Panc1 (cell line): ENCODE measurements around the gene NAXE.

Source experiments
- POLR2AphosphoS5 ChIP-seq: IDR thresholded peaks from 2 replicates; pipeline ENCODE4 v1.6.1; 2012; ENCODE audit warnings: mild to moderate bottlenecking, low read depth, low read length, moderate library complexity
- TCF7L2 ChIP-seq: IDR thresholded peaks from 2 replicates; pipeline ENCODE4 v1.6.1; 2011; ENCODE audit warnings: mild to moderate bottlenecking, low read depth, low read length, inconsistent platforms
- TF ChIP-seq, protein P1 (sequence below): fragments of 450-650 bp; IDR thresholded peaks from 2 replicates; pipeline ENCODE4 v1.5.1; 2017; ENCODE audit warnings: mild to moderate bottlenecking
- TF ChIP-seq, protein P2 (sequence below), 2 experiments: IDR thresholded peaks; 2 replicates each; pipeline ENCODE4 v1.6.1; 2011 to 2012; ENCODE audit warnings: low read depth in 2 of 2, control low read depth in 1 of 2, low read length in 1 of 2, mild to moderate bottlenecking in 1 of 2, moderate library complexity in 1 of 2; ENCODE audit not compliant: insufficient read depth in 1 of 2

DNA sequence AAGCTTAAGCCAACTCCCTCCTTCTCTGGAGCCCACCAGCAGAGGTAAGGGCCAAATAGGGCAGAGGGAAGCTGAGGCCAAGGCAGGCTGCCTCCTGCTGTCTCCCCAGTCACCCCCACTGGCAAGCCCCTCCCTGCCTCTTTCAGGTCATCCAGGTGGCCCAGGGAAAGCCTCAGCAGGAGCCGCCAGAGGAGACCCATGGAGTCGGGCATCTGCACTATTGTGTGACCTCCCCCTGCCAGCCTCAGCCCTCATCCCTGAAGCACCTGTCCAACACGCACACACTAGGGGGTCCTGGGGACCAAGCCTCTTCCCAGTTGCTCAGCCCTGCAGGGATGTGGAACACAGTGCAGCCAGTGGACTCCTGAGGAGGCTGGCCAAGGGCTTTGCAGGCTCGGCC, 5.3 kb upstream of the NAXE start:
- TF ChIP-seq, protein P1, sequence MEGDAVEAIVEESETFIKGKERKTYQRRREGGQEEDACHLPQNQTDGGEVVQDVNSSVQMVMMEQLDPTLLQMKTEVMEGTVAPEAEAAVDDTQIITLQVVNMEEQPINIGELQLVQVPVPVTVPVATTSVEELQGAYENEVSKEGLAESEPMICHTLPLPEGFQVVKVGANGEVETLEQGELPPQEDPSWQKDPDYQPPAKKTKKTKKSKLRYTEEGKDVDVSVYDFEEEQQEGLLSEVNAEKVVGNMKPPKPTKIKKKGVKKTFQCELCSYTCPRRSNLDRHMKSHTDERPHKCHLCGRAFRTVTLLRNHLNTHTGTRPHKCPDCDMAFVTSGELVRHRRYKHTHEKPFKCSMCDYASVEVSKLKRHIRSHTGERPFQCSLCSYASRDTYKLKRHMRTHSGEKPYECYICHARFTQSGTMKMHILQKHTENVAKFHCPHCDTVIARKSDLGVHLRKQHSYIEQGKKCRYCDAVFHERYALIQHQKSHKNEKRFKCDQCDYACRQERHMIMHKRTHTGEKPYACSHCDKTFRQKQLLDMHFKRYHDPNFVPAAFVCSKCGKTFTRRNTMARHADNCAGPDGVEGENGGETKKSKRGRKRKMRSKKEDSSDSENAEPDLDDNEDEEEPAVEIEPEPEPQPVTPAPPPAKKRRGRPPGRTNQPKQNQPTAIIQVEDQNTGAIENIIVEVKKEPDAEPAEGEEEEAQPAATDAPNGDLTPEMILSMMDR: no peak
- TF ChIP-seq, protein P2, sequence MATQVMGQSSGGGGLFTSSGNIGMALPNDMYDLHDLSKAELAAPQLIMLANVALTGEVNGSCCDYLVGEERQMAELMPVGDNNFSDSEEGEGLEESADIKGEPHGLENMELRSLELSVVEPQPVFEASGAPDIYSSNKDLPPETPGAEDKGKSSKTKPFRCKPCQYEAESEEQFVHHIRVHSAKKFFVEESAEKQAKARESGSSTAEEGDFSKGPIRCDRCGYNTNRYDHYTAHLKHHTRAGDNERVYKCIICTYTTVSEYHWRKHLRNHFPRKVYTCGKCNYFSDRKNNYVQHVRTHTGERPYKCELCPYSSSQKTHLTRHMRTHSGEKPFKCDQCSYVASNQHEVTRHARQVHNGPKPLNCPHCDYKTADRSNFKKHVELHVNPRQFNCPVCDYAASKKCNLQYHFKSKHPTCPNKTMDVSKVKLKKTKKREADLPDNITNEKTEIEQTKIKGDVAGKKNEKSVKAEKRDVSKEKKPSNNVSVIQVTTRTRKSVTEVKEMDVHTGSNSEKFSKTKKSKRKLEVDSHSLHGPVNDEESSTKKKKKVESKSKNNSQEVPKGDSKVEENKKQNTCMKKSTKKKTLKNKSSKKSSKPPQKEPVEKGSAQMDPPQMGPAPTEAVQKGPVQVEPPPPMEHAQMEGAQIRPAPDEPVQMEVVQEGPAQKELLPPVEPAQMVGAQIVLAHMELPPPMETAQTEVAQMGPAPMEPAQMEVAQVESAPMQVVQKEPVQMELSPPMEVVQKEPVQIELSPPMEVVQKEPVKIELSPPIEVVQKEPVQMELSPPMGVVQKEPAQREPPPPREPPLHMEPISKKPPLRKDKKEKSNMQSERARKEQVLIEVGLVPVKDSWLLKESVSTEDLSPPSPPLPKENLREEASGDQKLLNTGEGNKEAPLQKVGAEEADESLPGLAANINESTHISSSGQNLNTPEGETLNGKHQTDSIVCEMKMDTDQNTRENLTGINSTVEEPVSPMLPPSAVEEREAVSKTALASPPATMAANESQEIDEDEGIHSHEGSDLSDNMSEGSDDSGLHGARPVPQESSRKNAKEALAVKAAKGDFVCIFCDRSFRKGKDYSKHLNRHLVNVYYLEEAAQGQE (IDR thresholded peaks at IDR 0.05; ENCODE audit: insufficient read depth in 1 of 2, low read depth in 2 of 2, low read length in 1 of 2): no peak
- no peak for TF ChIP-seq TCF7L2
- TF ChIP-seq POLR2AphosphoS5: no peak
